Keratinocyte (primary cell): ENCODE data around the gene GABRR1. TPM values are rescaled to one million over a fixed set of nuclear protein-coding genes. Genes with fewer than 3 reads are reported as not detected.

Source experiments
- DNase-seq: peaks from one replicate; pipeline ENCODE4 v3.0.0-alpha.2; 2011; ENCODE audit warnings: low read depth, missing footprints, low spot score
- FAIRE-seq: peaks from 2 replicates; lab custom pipeline; 2011; peaks lifted over from hg19 to GRCh38; lab: Jason Lieb, UNC
- H2AFZ ChIP-seq: 2 replicates; pipeline ENCODE4 v1.6.0; 2012; ENCODE audit warnings: low read length, control low read depth, inconsistent platforms; ENCODE audit not compliant: control insufficient read depth
- H3K27ac ChIP-seq: 2 replicates; pipeline ENCODE4 v1.5.1; 2011; ENCODE audit warnings: low read length; ENCODE audit not compliant: control insufficient read depth, insufficient read depth
- H3K27me3 ChIP-seq: 3 replicates; pipeline ENCODE4 v1.6.0; 2011; ENCODE audit warnings: low read length; ENCODE audit not compliant: control insufficient read depth, insufficient read depth; ENCODE audit errors: extremely low read depth
- H3K36me3 ChIP-seq, 2 experiments: 2 replicates in 1 of 2; 3 replicates in 1 of 2; pipeline ENCODE4 v1.5.1; 2011; ENCODE audit warnings: low read length in 2 of 2, mild to moderate bottlenecking in 1 of 2; ENCODE audit not compliant: control insufficient read depth in 2 of 2, insufficient read depth in 2 of 2; ENCODE audit errors: extremely low read depth in 1 of 2
- H3K4me1 ChIP-seq: 3 replicates; pipeline ENCODE4 v1.5.1; 2011; ENCODE audit warnings: low read length; ENCODE audit not compliant: control insufficient read depth, insufficient read depth; ENCODE audit errors: extremely low read depth
- H3K4me2 ChIP-seq: 3 replicates; pipeline ENCODE4 v1.6.0; 2011; ENCODE audit warnings: low read depth, low read length; ENCODE audit not compliant: control insufficient read depth, insufficient read depth; ENCODE audit errors: extremely low read depth
- H3K4me3 ChIP-seq, 3 experiments: fragments of 200-600 bp in 1 of 3; sonication (generic) in 1 of 3; 2 replicates in 2 of 3; 3 replicates in 1 of 3; pipeline ENCODE4 v1.5.1; 2011 to 2016; ENCODE audit warnings: low read length in 3 of 3, mild to moderate bottlenecking in 3 of 3, control low read depth in 2 of 3, inconsistent platforms in 1 of 3, low read depth in 1 of 3, mixed read lengths in 1 of 3, mixed run types in 1 of 3, moderate library complexity in 1 of 3; ENCODE audit not compliant: control insufficient read depth in 2 of 3, insufficient read depth in 2 of 3; ENCODE audit errors: extremely low read depth in 1 of 3
- H3K79me2 ChIP-seq: 2 replicates; pipeline ENCODE4 v1.6.0; 2012; ENCODE audit warnings: low read length; ENCODE audit not compliant: control insufficient read depth, insufficient read depth
- H3K9ac ChIP-seq: 3 replicates; pipeline ENCODE4 v1.6.0; 2011; ENCODE audit warnings: low read length; ENCODE audit not compliant: control insufficient read depth, insufficient read depth; ENCODE audit errors: extremely low read depth
- H3K9me1 ChIP-seq: 3 replicates; pipeline ENCODE4 v1.6.0; 2011; ENCODE audit warnings: low read length; ENCODE audit not compliant: control insufficient read depth, insufficient read depth; ENCODE audit errors: extremely low read depth
- H3K9me3 ChIP-seq: 2 replicates; pipeline ENCODE4 v1.5.1; 2012; ENCODE audit warnings: low read depth, low read length; ENCODE audit not compliant: control insufficient read depth
- H4K20me1 ChIP-seq: 3 replicates; pipeline ENCODE4 v1.6.0; 2011; ENCODE audit warnings: low read length; ENCODE audit not compliant: control insufficient read depth, insufficient read depth; ENCODE audit errors: extremely low read depth
- EZH2 ChIP-seq: IDR thresholded peaks from one replicate; pipeline ENCODE4 v1.6.1; 2012; ENCODE audit warnings: inconsistent platforms, mild to moderate bottlenecking, low read length, moderate library complexity
- dilution Hi-C: fragments of 300-500 bp; cut with MboI; formaldehyde crosslinking; loops from one replicate; pipeline ENCODE4 v1.7.0; 2020; ENCODE audit warnings: low sequenced_read_pairs; ENCODE audit not compliant: extremely low pct_ligation_motif_present
- polyA plus RNA-seq, 5 experiments: library from polyadenylated mRNA; depleted of rRNA in 3 of 5; stranded (reverse) in 3 of 5; stranded (forward) in 1 of 5; unstranded in 1 of 5; fragments of >200 nt; gene quantifications; 1 replicate in 1 of 5; 2 replicates in 3 of 5; 3 replicates in 1 of 5; pipeline versions ENCODE4 v1.2.1 to v1.2.3, GENCODE V29; 2011 to 2012; ENCODE audit warnings: missing spikeins in 2 of 5, low read depth in 1 of 5, low replicate concordance in 1 of 5
- TF ChIP-seq, protein P1 (sequence below), 3 experiments: IDR thresholded peaks in 1 of 3; conservative IDR thresholded peaks in 1 of 3; optimal IDR thresholded peaks in 1 of 3; 2 replicates in 2 of 3; 3 replicates in 1 of 3; pipeline versions ENCODE3 to v1.5.1; 2011; ENCODE audit warnings: low read length in 3 of 3, mild to moderate bottlenecking in 3 of 3, moderate library complexity in 2 of 3, control low read depth in 1 of 3, inconsistent platforms in 1 of 3; ENCODE audit not compliant: insufficient read depth in 2 of 3; ENCODE audit errors: extremely low read depth in 1 of 3

The GABRR1 gene
- polyA plus RNA-seq, 1 donor (not counting 4 experiments of a cell fraction or from before 2014, with no cell fraction given), result 0.04 TPM

DNA sequence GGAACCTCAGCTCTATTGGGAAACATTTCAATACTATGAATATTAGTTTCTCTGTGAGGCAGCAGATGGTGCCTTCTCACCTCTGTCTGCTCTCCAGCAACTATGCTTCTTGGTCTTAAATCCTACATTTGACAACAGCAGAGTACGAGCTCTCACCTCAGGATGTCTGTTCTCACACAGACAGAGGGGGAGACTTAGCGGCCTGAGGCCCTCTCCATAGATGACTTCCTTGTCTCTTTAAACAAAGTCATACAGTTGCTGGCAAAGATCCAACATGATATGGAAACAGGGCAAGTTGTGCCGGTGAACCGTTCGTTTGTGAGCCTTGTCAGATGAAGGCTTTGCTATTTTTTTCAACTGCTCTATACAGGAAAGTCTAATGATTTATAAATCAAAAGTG, 43.7 kb upstream of the GABRR1 start:
- no peak overlapping the region for H2AFZ ChIP-seq
- H3K27me3 ChIP-seq, result peaks cover 2% of the 10 kb centered on the region
- no peaks in the 10 kb centered on the region for H3K9me1 ChIP-seq
- H3K4me1 ChIP-seq, result peaks cover 3% of the 10 kb centered on the region
- H3K79me2 ChIP-seq, result no peaks in the 10 kb centered on the region
- no peak overlapping the region for H3K27ac ChIP-seq
- H3K36me3 ChIP-seq, result no peaks in the 10 kb centered on the region
- no peak overlapping the region for H3K9ac ChIP-seq
- DNase-seq (no peak), FAIRE-seq (no peak)
- no peaks in the 10 kb centered on the region for H3K9me3 ChIP-seq
- H3K4me2 ChIP-seq, result no peak overlapping the region
- H3K4me3 ChIP-seq, result no peak overlapping the region
- dilution Hi-C loops, result no loop called here
- H4K20me1 ChIP-seq, result no peaks in the 10 kb centered on the region
- TF ChIP-seq, protein P1, sequence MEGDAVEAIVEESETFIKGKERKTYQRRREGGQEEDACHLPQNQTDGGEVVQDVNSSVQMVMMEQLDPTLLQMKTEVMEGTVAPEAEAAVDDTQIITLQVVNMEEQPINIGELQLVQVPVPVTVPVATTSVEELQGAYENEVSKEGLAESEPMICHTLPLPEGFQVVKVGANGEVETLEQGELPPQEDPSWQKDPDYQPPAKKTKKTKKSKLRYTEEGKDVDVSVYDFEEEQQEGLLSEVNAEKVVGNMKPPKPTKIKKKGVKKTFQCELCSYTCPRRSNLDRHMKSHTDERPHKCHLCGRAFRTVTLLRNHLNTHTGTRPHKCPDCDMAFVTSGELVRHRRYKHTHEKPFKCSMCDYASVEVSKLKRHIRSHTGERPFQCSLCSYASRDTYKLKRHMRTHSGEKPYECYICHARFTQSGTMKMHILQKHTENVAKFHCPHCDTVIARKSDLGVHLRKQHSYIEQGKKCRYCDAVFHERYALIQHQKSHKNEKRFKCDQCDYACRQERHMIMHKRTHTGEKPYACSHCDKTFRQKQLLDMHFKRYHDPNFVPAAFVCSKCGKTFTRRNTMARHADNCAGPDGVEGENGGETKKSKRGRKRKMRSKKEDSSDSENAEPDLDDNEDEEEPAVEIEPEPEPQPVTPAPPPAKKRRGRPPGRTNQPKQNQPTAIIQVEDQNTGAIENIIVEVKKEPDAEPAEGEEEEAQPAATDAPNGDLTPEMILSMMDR (optimal IDR thresholded peaks at IDR 0.05 in 1 of 3, IDR thresholded peaks at IDR 0.05 in 1 of 3, conservative IDR thresholded peaks at IDR 0.05 in 1 of 3; ENCODE audit: extremely low read depth in 1 of 3, insufficient read depth in 2 of 3, low read length in 3 of 3), result no peak
- no peak for TF ChIP-seq EZH2

DNA sequence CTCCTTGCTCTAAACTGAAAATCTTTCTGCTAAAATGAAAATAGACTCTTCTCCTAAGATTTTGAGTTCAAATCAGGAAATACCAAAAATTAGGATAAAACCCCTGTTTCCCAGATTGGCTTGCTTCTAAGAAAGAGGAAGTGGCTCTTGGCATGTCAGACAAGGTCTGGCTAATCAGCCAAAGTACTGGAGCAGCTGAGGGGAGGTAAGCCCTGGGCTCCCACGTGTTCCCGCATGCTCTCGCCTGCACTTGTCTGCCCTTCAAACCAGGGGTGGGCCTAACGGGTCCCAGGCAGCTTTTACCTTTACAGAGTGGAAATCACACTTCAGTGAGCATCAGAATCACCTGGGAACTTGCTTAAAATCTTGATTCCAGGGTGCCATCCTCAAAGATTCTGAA, 43.2 kb upstream of the GABRR1 start:
- Histone ChIP-seq H4K20me1 (no peaks in the 10 kb centered on the region), H3K9ac (no peak overlapping the region), H3K9me1 (no peaks in the 10 kb centered on the region), H3K4me2 (no peak overlapping the region), H3K36me3 (no peaks in the 10 kb centered on the region), H2AFZ (no peak overlapping the region), H3K27ac (no peak overlapping the region), H3K9me3 (no peaks in the 10 kb centered on the region), H3K79me2 (no peaks in the 10 kb centered on the region), H3K4me1 (peaks cover 3% of the 10 kb centered on the region), H3K4me3 (no peak overlapping the region), H3K27me3 (peaks cover 2% of the 10 kb centered on the region)
- FAIRE-seq, result no peak
- no peak for TF ChIP-seq EZH2
- TF ChIP-seq, protein P1 (optimal IDR thresholded peaks at IDR 0.05 in 1 of 3, IDR thresholded peaks at IDR 0.05 in 1 of 3, conservative IDR thresholded peaks at IDR 0.05 in 1 of 3; ENCODE audit: extremely low read depth in 1 of 3, insufficient read depth in 2 of 3, low read length in 3 of 3), result no peak
- no peak for DNase-seq
- dilution Hi-C loops, result no loop called here
